Measurements from ENCODE around the gene ATP1A4.

The ATP1A4 gene

DNA sequence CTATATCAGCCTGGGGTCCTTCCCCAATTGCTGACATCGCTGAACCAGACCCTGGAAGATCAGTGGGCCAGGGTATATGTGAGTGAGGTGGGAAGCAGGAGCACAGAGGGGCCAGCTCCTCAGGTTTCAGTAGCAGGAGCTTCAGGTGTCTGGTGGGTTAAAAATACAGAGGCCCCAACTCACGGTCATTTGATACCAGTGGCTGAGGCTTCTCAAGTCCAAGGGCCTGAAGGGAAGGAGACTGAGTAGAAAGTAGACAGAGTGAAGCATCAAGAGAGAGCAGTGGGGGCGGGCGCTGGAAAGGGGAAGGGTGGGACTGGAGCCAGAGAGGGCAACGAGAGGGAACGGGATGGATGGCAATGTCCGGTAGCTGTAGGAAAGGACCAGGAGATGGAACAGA is 36.9 kb downstream of the ATP1A4 start:
- ATAC-seq (ENCODE audit: low read depth) (no peak), DNase-seq (ENCODE audit: low spot score) (no peak)
- Histone ChIP-seq H3K4me3 (ENCODE audit: severe bottlenecking) (no peak overlapping the region), H3K27ac (ENCODE audit: poor library complexity, severe bottlenecking) (no peak overlapping the region), H3K27me3 (ENCODE audit: insufficient read depth, poor library complexity, severe bottlenecking) (no peaks in the 10 kb centered on the region), H3K36me3 (ENCODE audit: low read depth) (no peaks in the 10 kb centered on the region), H3K4me1 (ENCODE audit: insufficient read depth, poor library complexity, severe bottlenecking) (no peaks in the 10 kb centered on the region), H3K9me3 (ENCODE audit: severe bottlenecking) (no peaks in the 10 kb centered on the region)
- no peak for TF ChIP-seq CTCF (IDR thresholded peaks at IDR 0.05; ENCODE audit: poor library complexity, severe bottlenecking)

GRCh38 chr1:160189649-160190625 is 38.5 kb downstream of the ATP1A4 start, which contains the start of gene CASQ1:
Gene CASQ1 (plus strand): TSS chr1:160190575. CDS start chr1:160190752, 177 bp downstream.
- no peak for TF ChIP-seq CTCF (IDR thresholded peaks at IDR 0.05; ENCODE audit: poor library complexity, severe bottlenecking)
- Histone ChIP-seq H3K27me3 (ENCODE audit: insufficient read depth, poor library complexity, severe bottlenecking) (no peaks in the 10 kb centered on the region), H3K27ac (ENCODE audit: poor library complexity, severe bottlenecking) (no peak within 1 kb of the TSS), H3K36me3 (ENCODE audit: low read depth) (no peaks in the 10 kb centered on the region), H3K4me1 (ENCODE audit: insufficient read depth, poor library complexity, severe bottlenecking) (no peaks in the 10 kb centered on the region), H3K4me3 (ENCODE audit: severe bottlenecking) (no peak within 1 kb of the TSS), H3K9me3 (ENCODE audit: severe bottlenecking) (no peaks in the 10 kb centered on the region)
- ATAC-seq (ENCODE audit: low read depth) (no peak; the same call in 2 of the 3 replicates), DNase-seq (ENCODE audit: low spot score) (no peak)

GRCh38 chr1:160191756-160192155 is 40.4 kb downstream of the ATP1A4 start:
- H3K27ac ChIP-seq (ENCODE audit: poor library complexity, severe bottlenecking), result no peak overlapping the region

GRCh38 chr1:160192234-160192633 is 40.8 kb downstream of the ATP1A4 start:
- Histone ChIP-seq H3K36me3 (ENCODE audit: low read depth) (no peaks in the 10 kb centered on the region), H3K27ac (ENCODE audit: poor library complexity, severe bottlenecking) (no peak overlapping the region), H3K9me3 (ENCODE audit: severe bottlenecking) (no peaks in the 10 kb centered on the region), H3K4me1 (ENCODE audit: insufficient read depth, poor library complexity, severe bottlenecking) (no peaks in the 10 kb centered on the region), H3K27me3 (ENCODE audit: insufficient read depth, poor library complexity, severe bottlenecking) (no peaks in the 10 kb centered on the region), H3K4me3 (ENCODE audit: severe bottlenecking) (no peak overlapping the region)
- TF ChIP-seq CTCF (IDR thresholded peaks at IDR 0.05; ENCODE audit: poor library complexity, severe bottlenecking), result no peak
- no peak for DNase-seq (ENCODE audit: low spot score)
- no peak for ATAC-seq (ENCODE audit: low read depth)

More at GRCh38 chr1:160191756-160192155, 40.4 kb downstream of the ATP1A4 start:
- Histone ChIP-seq H3K9me3 (ENCODE audit: severe bottlenecking) (no peaks in the 10 kb centered on the region), H3K4me3 (ENCODE audit: severe bottlenecking) (no peak overlapping the region), H3K27me3 (ENCODE audit: insufficient read depth, poor library complexity, severe bottlenecking) (no peaks in the 10 kb centered on the region), H3K4me1 (ENCODE audit: insufficient read depth, poor library complexity, severe bottlenecking) (no peaks in the 10 kb centered on the region), H3K36me3 (ENCODE audit: low read depth) (no peaks in the 10 kb centered on the region)
- no peak for ATAC-seq (ENCODE audit: low read depth)
- DNase-seq (ENCODE audit: low spot score), result no peak
- no peak for TF ChIP-seq CTCF (IDR thresholded peaks at IDR 0.05; ENCODE audit: poor library complexity, severe bottlenecking)
